SK-N-SH treated with all-trans-retinoic acid at 6 μM for 48 hours (cell line): ENCODE data around the gene RPS6KC1.

Experiments used
- ATAC-seq: fragments of 200-7000 bp; cut with Tn5 transposase; 3 replicates; pipeline ENCODE4 v1.9.1; 2020; ENCODE audit warnings: mild to moderate bottlenecking, moderate library complexity
- ARNTL ChIP-seq: fragments of 450-650 bp; formaldehyde crosslinking; IDR thresholded peaks from 2 replicates; pipeline ENCODE4 v1.5.0; 2020; ENCODE audit warnings: low read depth, mild to moderate bottlenecking, moderate library complexity, borderline replicate concordance
- BACH2 ChIP-seq: fragments of 250-450 bp; sonication (Bioruptor Pico); IDR thresholded peaks from 2 replicates; pipeline ENCODE4 v1.9.0; 2021; ENCODE audit warnings: mild to moderate bottlenecking, borderline replicate concordance
- CSDC2 ChIP-seq: fragments of 250-450 bp; sonication (Bioruptor Pico); IDR thresholded peaks from 2 replicates; pipeline ENCODE4 v1.5.0; 2020; ENCODE audit warnings: mild to moderate bottlenecking, moderate library complexity
- ESRRG ChIP-seq: fragments of 250-450 bp; sonication (Bioruptor Pico); IDR thresholded peaks from 2 replicates; pipeline ENCODE4 v1.6.1; 2021; ENCODE audit warnings: mild to moderate bottlenecking
- GLIS3 ChIP-seq: fragments of 250-450 bp; sonication (Bioruptor Pico); IDR thresholded peaks from 2 replicates; pipeline ENCODE4 v1.5.0; 2020; ENCODE audit warnings: mild to moderate bottlenecking, moderate library complexity
- ISL1 ChIP-seq: fragments of 250-450 bp; sonication (Bioruptor Pico); IDR thresholded peaks from 2 replicates; pipeline ENCODE4 v2.1.2; 2022; ENCODE audit warnings: mild to moderate bottlenecking, moderate library complexity
- PPARA ChIP-seq: fragments of 250-450 bp; sonication (Bioruptor Pico); IDR thresholded peaks from 2 replicates; pipeline ENCODE4 v1.5.0; 2020; ENCODE audit warnings: mild to moderate bottlenecking, borderline replicate concordance
- RARB ChIP-seq: fragments of 250-450 bp; sonication (Bioruptor Pico); IDR thresholded peaks from 2 replicates; pipeline ENCODE4 v1.8.0; 2021; ENCODE audit warnings: mild to moderate bottlenecking, moderate library complexity
- SNAI2 ChIP-seq: fragments of 250-450 bp; sonication (Bioruptor Pico); IDR thresholded peaks from 2 replicates; pipeline ENCODE4 v1.5.0; 2020; ENCODE audit warnings: mild to moderate bottlenecking, moderate library complexity
- TCF4 ChIP-seq: fragments of 250-450 bp; sonication (Bioruptor Pico); IDR thresholded peaks from 2 replicates; pipeline ENCODE4 v1.8.0; 2021; ENCODE audit warnings: mild to moderate bottlenecking, moderate library complexity, borderline replicate concordance
- ZC3H10 ChIP-seq: fragments of 250-450 bp; sonication (Bioruptor Pico); IDR thresholded peaks from 2 replicates; pipeline ENCODE4 v1.5.1; 2021; ENCODE audit warnings: mild to moderate bottlenecking, moderate library complexity
- ZFP3 ChIP-seq: fragments of 250-450 bp; sonication (Bioruptor Pico); IDR thresholded peaks from 2 replicates; pipeline ENCODE4 v1.5.0; 2020; ENCODE audit warnings: mild to moderate bottlenecking, moderate library complexity
- ZFP30 ChIP-seq: fragments of 450-650 bp; formaldehyde crosslinking; IDR thresholded peaks from 2 replicates; pipeline ENCODE4 v1.5.0; 2022; ENCODE audit warnings: mild to moderate bottlenecking, moderate library complexity
- ZNF565 ChIP-seq: fragments of 450-650 bp; formaldehyde crosslinking; conservative IDR thresholded peaks from 2 replicates; pipeline ENCODE4 v1.5.0; 2020; ENCODE audit warnings: low read depth, mild to moderate bottlenecking, moderate library complexity
- ZNF70 ChIP-seq: fragments of 450-650 bp; formaldehyde crosslinking; IDR thresholded peaks from 2 replicates; pipeline ENCODE4 v1.5.0; 2020; ENCODE audit warnings: mild to moderate bottlenecking, moderate library complexity
- ZNF8 ChIP-seq: fragments of 450-650 bp; formaldehyde crosslinking; IDR thresholded peaks from 2 replicates; pipeline ENCODE4 v1.5.0; 2020; ENCODE audit warnings: mild to moderate bottlenecking, moderate library complexity
- TF ChIP-seq, protein P1 (sequence below): fragments of 250-450 bp; sonication (Bioruptor Pico); IDR thresholded peaks from 2 replicates; pipeline ENCODE4 v1.8.0; 2021; ENCODE audit warnings: low read depth, mild to moderate bottlenecking, moderate library complexity, borderline replicate concordance
- TF ChIP-seq, protein P2 (sequence below): fragments of 250-450 bp; sonication (Bioruptor Pico); IDR thresholded peaks from 2 replicates; pipeline ENCODE4 v1.5.1; 2021; ENCODE audit warnings: mild to moderate bottlenecking, moderate library complexity
- TF ChIP-seq, protein P3 (sequence below): fragments of 250-450 bp; sonication (Bioruptor Pico); IDR thresholded peaks from 2 replicates; pipeline ENCODE4 v1.5.1; 2020; ENCODE audit warnings: low read depth, mild to moderate bottlenecking, moderate library complexity
- TF ChIP-seq, protein P4 (sequence below): fragments of 250-450 bp; sonication (Bioruptor Pico); IDR thresholded peaks from 2 replicates; pipeline ENCODE4 v1.5.0; 2020; ENCODE audit warnings: mild to moderate bottlenecking, moderate library complexity

RPS6KC1 gene

DNA sequence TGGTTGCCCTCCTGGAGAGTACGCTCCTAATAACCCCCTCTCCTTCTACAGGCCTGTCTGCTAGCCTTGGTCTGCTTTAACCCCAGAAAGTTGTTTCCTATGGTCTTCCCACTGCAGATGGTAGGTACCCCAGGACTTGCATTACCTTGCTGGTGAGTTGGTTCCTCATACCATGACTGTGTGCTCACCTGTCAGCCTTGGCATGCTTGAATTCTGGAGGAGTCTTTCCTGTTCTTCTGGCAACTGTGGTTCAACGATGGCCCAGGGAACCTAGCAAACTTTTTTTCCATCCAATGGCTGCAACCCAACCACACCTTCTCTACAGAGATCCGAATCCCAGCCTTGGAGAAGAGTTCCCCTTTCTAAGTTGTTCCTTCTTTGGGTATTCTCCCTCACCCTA is 36.9 kb downstream of the RPS6KC1 start (continued):
- TF ChIP-seq, protein P1, sequence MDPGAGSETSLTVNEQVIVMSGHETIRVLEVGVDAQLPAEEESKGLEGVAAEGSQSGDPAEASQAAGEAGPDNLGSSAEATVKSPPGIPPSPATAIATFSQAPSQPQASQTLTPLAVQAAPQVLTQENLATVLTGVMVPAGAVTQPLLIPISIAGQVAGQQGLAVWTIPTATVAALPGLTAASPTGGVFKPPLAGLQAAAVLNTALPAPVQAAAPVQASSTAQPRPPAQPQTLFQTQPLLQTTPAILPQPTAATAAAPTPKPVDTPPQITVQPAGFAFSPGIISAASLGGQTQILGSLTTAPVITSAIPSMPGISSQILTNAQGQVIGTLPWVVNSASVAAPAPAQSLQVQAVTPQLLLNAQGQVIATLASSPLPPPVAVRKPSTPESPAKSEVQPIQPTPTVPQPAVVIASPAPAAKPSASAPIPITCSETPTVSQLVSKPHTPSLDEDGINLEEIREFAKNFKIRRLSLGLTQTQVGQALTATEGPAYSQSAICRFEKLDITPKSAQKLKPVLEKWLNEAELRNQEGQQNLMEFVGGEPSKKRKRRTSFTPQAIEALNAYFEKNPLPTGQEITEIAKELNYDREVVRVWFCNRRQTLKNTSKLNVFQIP (CRISPR knock-in tag): no peak
- TF ChIP-seq ZNF70 (CRISPR knock-in tag) (no peak), SNAI2 (no peak), TCF4 (no peak), GLIS3 (CRISPR knock-in tag) (no peak), ZC3H10 (CRISPR knock-in tag) (no peak), CSDC2 (CRISPR knock-in tag) (no peak), ZNF8 (CRISPR knock-in tag) (no peak)
- TF ChIP-seq, protein P2, sequence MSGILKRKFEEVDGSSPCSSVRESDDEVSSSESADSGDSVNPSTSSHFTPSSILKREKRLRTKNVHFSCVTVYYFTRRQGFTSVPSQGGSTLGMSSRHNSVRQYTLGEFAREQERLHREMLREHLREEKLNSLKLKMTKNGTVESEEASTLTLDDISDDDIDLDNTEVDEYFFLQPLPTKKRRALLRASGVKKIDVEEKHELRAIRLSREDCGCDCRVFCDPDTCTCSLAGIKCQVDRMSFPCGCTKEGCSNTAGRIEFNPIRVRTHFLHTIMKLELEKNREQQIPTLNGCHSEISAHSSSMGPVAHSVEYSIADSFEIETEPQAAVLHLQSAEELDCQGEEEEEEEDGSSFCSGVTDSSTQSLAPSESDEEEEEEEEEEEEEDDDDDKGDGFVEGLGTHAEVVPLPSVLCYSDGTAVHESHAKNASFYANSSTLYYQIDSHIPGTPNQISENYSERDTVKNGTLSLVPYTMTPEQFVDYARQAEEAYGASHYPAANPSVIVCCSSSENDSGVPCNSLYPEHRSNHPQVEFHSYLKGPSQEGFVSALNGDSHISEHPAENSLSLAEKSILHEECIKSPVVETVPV (CRISPR knock-in tag): no peak
- TF ChIP-seq, protein P3, sequence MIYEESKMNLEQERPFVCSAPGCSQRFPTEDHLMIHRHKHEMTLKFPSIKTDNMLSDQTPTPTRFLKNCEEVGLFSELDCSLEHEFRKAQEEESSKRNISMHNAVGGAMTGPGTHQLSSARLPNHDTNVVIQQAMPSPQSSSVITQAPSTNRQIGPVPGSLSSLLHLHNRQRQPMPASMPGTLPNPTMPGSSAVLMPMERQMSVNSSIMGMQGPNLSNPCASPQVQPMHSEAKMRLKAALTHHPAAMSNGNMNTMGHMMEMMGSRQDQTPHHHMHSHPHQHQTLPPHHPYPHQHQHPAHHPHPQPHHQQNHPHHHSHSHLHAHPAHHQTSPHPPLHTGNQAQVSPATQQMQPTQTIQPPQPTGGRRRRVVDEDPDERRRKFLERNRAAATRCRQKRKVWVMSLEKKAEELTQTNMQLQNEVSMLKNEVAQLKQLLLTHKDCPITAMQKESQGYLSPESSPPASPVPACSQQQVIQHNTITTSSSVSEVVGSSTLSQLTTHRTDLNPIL (CRISPR knock-in tag): no peak
- TF ChIP-seq, all 23 proteins: peak for 0

DNA sequence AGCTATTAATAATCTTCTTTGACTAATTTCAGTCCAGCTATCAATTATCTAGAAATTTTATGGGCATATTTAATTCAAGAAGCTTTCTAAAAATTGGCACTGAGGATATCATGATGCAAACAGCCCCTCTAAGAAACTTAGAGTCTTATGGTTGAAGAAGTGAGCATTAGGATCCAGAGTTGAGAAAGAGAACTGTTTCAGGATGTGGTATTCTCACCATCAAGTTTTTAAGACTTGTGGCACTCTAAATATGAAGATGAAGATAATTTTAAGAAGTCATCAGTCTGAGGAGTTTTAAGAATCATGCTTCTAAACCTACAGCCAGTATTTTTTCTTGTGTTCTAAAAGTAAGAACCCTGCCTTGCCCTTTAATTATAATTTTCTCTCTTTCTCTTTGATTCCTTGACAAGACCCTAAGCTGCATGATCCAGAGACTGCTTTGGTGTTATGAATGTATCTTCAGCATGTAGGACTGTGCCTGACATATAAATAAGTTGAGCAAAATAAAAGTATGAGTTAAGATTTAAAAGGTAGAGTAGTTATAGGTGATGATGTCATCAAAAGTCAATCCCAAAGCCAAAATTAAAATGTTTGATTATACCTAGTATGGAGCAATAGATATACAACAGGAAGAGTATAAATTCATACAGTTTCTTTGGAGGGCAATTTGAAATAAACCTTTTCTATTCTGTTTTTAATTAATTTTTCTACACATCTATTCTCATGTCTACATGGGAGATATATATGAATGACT is 39.1 kb downstream of the RPS6KC1 start:
- ATAC-seq: no peak
- no peak for TF ChIP-seq ZNF565 (CRISPR knock-in tag)
- TF ChIP-seq ZC3H10 (CRISPR knock-in tag): no peak
- no peak for TF ChIP-seq ESRRG (CRISPR knock-in tag)
- no peak for TF ChIP-seq RARB (CRISPR knock-in tag)
- no peak for TF ChIP-seq PPARA (CRISPR knock-in tag)
- TF ChIP-seq, protein P1 (CRISPR knock-in tag): no peak
- TF ChIP-seq, protein P2 (CRISPR knock-in tag): no peak
- TF ChIP-seq, protein P4, sequence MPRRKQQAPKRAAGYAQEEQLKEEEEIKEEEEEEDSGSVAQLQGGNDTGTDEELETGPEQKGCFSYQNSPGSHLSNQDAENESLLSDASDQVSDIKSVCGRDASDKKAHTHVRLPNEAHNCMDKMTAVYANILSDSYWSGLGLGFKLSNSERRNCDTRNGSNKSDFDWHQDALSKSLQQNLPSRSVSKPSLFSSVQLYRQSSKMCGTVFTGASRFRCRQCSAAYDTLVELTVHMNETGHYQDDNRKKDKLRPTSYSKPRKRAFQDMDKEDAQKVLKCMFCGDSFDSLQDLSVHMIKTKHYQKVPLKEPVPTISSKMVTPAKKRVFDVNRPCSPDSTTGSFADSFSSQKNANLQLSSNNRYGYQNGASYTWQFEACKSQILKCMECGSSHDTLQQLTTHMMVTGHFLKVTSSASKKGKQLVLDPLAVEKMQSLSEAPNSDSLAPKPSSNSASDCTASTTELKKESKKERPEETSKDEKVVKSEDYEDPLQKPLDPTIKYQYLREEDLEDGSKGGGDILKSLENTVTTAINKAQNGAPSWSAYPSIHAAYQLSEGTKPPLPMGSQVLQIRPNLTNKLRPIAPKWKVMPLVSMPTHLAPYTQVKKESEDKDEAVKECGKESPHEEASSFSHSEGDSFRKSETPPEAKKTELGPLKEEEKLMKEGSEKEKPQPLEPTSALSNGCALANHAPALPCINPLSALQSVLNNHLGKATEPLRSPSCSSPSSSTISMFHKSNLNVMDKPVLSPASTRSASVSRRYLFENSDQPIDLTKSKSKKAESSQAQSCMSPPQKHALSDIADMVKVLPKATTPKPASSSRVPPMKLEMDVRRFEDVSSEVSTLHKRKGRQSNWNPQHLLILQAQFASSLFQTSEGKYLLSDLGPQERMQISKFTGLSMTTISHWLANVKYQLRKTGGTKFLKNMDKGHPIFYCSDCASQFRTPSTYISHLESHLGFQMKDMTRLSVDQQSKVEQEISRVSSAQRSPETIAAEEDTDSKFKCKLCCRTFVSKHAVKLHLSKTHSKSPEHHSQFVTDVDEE (CRISPR knock-in tag): no peak
- no peak for TF ChIP-seq ZFP3
- no peak for TF ChIP-seq SNAI2
- no peak for TF ChIP-seq ISL1
- no peak for TF ChIP-seq BACH2 (CRISPR knock-in tag)

DNA sequence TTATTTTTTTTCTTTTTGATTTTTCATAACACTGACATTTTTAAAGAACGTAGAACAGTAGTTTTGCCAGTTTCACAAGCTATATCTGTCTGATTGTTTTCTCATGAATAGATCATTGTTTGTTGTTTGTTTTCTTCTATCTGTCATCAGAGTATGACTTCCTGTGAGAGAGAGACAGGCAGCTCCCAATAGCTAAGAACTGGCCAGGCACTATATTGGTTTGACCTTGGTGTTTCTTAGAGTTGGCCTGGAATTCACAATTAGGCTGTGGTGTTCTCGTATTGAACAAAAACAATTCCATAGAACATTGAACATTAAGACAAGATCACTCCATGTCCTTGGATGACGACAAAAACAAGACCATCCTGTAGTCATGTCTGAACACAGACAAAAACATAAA is 43.4 kb downstream of the RPS6KC1 start:
- TF ChIP-seq, protein P4 (CRISPR knock-in tag): no peak
- TF ChIP-seq ZNF8 (CRISPR knock-in tag): no peak
- TF ChIP-seq ZFP30 (CRISPR knock-in tag): no peak
- no peak for TF ChIP-seq ESRRG (CRISPR knock-in tag)
- TF ChIP-seq PPARA (CRISPR knock-in tag): no peak
- no peak for TF ChIP-seq ZNF70 (CRISPR knock-in tag)
- no peak for TF ChIP-seq ZC3H10 (CRISPR knock-in tag)
- no peak for TF ChIP-seq ARNTL
- no peak for TF ChIP-seq CSDC2 (CRISPR knock-in tag)
- no peak for ATAC-seq
